T-helper 1 cell (primary cell): Measurements from ENCODE around the gene BEST3.
"Not testable (repeated sequence)": the region's sequence is repeated elsewhere in the genome, so short reads cannot be mapped to it uniquely, and the experiment has no call there.

Experiments
- DNase-seq, 5 donors: peaks; one replicate each; pipeline ENCODE4 v3.0.0-alpha.2; 2012 to 2020

BEST3 gene

GRCh38 chr12:69645031-69645430, 54.1 kb downstream of the BEST3 start:
- no peak for DNase-seq

GRCh38 chr12:69644511-69644910, 54.6 kb downstream of the BEST3 start:
- no peak for DNase-seq

GRCh38 chr12:69642531-69642930, 56.6 kb downstream of the BEST3 start:
- DNase-seq: no peak

- DNase-seq: no peak
Observed at GRCh38 chr12:69641546-69641945, 57.6 kb downstream of the BEST3 start.

- peak; percentile 19 to 58 (median 36) for DNase-seq
Observed at GRCh38 chr12:69639400-69640016, 59.6 kb downstream of the BEST3 start.

- DNase-seq: no peak
Observed at GRCh38 chr12:69633061-69633460, 66.0 kb downstream of the BEST3 start.

GRCh38 chr12:69630191-69630590, 68.9 kb downstream of the BEST3 start:
- DNase-seq: no peak

GRCh38 chr12:69627501-69627900, 71.6 kb downstream of the BEST3 start:
- no peak for DNase-seq

GRCh38 chr12:69623970-69624369, 75.1 kb downstream of the BEST3 start:
- no peak for DNase-seq

GRCh38 chr12:69621551-69621950, 77.6 kb downstream of the BEST3 start:
- DNase-seq: no peak

GRCh38 chr12:69620921-69621320, 78.2 kb downstream of the BEST3 start:
- no peak for DNase-seq

- no peak for DNase-seq
Observed at GRCh38 chr12:69620077-69620476, 79.0 kb downstream of the BEST3 start.

GRCh38 chr12:69619050-69619449, 80.1 kb downstream of the BEST3 start:
- DNase-seq: no peak

GRCh38 chr12:69616025-69616424, 83.1 kb downstream of the BEST3 start:
- DNase-seq: no peak

- DNase-seq: no peak
Observed at GRCh38 chr12:69613351-69613750, 85.8 kb downstream of the BEST3 start.

GRCh38 chr12:69610729-69611128, 88.4 kb downstream of the BEST3 start, which contains the start of gene LRRC10:
Gene LRRC10 (minus strand): TSS chr12:69610907. CDS start chr12:69610838, 69 bp downstream.
- no peak for DNase-seq

- no peak for DNase-seq
Observed at GRCh38 chr12:69610126-69610525, 89.0 kb downstream of the BEST3 start.

GRCh38 chr12:69608114-69608513, 91.0 kb downstream of the BEST3 start:
- no peak for DNase-seq

- not testable (repeated sequence) for DNase-seq
Observed at GRCh38 chr12:69604275-69604674, 94.8 kb downstream of the BEST3 start.
